ENCODE results near the gene WDR4. TPM values are rescaled to one million over a fixed set of nuclear protein-coding genes. Genes with fewer than 3 reads are reported as not detected.
"Not testable (repeated sequence)": the region's sequence is repeated elsewhere in the genome, so short reads cannot be mapped to it uniquely, and the experiment has no call there.

The WDR4 gene
- 5.0 and 8.5 TPM in 2 replicates for total RNA-seq

GRCh38 chr21:42878993-42879787, at the start of gene WDR4:
Gene WDR4, minus strand, starts transcription at chr21:42879539. Its CDS starts 44 bp downstream, at chr21:42879495.
- peak; percentile 98 to 99 for DNase-seq (ENCODE audit: low read depth in 2 of 2)

GRCh38 chr21:42927474-42928200, 48.3 kb upstream of the WDR4 start:
- not testable (repeated sequence) for DNase-seq (ENCODE audit: low read depth in 2 of 2)

- peak in 1 of 2 donors; percentile 18 for DNase-seq (ENCODE audit: low read depth in 2 of 2)
Observed at GRCh38 chr21:42925114-42925926, 46.0 kb upstream of the WDR4 start, which contains the start of gene ERVH48-1. Gene ERVH48-1, minus strand, starts transcription at chr21:42925630. Its CDS starts 6,624 bp downstream, at chr21:42919006.

DNA sequence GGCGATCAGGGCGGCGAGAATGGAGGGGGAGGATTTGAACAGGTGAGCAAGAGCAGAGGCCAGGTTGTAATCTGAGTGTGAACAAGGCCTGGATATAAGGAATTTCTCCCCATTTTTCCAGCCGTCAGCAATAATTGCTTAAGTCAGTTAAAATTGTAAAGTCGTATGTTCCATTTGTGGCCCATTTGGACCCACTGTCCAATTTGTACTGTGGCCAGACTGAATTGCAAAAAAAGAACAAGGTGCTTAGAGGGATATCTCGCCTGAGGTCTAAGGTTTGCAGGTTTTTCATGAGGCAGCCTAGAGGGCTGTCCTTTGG, 45.1 kb upstream of the WDR4 start:
- DNase-seq (ENCODE audit: low read depth in 2 of 2), result no peak

DNA sequence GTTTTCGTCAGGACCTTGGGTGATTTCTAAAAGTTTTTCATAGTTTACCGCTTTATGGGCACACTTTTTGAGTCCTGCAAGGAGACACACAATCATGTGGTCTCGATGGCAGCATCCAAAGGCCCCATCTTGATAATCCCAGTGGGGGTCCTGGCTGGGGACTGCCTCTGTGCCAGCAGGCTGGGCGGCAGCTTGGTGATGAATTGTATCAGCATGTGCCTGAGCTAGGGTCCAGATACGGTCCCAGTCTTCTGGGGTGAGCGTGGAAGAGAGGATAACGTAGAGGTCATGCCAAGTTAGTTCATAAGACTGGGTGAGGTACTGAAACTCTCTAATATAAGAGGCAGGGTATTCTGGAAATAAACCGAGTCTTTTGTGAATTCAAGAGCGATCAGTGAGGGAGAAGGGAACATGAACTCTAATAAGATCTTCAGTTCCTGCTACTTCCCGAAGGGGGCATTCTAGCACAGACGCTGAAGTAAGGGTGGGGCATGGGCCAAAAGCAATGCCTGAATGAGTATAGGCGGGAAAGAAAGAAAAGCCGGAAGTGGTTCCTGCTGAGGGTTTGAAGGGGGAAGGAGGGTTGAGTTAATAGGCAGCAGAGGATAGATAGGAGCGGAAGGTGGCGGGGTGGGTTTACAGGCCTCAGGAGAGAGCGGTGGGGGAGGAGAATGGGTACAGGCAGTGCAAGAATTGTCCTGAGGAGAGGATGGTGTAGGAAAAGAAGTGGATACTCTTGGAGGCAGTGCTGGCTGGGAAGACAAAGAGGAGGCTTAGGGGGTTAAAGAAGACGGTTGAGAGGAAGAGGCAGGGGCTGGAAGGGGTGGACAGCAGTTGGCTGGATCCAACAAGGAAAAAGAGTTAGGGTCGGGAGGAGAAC, 44.5 kb upstream of the WDR4 start:
- DNase-seq (ENCODE audit: low read depth in 2 of 2), result peak; percentile 81

DNA sequence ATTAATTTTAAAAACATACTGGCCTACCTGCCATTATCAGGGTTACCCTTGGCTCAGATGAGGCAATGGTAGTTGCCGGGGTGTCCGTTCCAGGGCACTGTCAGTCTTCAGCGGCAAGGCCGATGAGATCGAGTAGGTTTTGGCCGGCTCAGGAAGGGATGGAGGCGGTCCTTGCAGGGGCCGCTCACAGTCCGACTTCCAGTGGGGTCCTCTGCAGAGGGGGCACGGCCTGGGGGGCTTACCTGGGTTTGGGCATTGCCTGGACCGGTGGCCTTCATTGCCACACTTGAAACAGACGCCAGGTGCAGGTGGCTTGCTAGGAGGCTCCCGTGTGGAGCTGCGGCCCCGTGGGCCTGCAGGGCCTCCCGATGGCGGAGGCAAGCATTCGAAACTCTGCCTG, 43.6 kb upstream of the WDR4 start:
- DNase-seq (ENCODE audit: low read depth in 2 of 2), result no peak

GRCh38 chr21:42921927-42922326, 42.6 kb upstream of the WDR4 start:
- no peak for DNase-seq (ENCODE audit: low read depth in 2 of 2)

GRCh38 chr21:42918291-42918690, 39.0 kb upstream of the WDR4 start:
- no peak for DNase-seq (ENCODE audit: low read depth in 2 of 2)

GRCh38 chr21:42913476-42913875, 34.1 kb upstream of the WDR4 start:
- DNase-seq (ENCODE audit: low read depth in 2 of 2), result no peak

- not testable (repeated sequence) for DNase-seq (ENCODE audit: low read depth in 2 of 2)
Observed at GRCh38 chr21:42911920-42912319, 32.6 kb upstream of the WDR4 start.

DNA sequence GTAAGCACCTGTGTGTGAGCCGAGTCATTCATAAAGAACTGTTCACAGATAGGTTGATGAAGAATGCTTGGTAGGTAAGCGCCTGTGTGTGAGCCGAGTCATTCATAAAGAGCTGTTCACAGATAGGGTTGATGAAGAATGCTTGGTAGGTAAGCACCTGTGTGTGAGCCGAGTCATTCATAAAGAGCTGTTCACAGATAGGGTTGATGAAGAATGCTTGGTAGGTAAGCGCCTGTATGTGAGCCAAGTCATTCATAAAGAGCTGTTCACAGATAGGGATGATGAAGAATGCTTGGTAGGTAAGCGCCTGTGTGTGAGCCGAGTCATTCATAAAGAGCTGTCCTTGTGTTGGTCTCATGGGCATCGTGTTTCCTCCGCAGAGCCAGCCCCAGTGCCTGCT, 29.1 kb upstream of the WDR4 start:
- DNase-seq (ENCODE audit: low read depth in 2 of 2), result not testable (repeated sequence)

GRCh38 chr21:42906233-42906632, 26.9 kb upstream of the WDR4 start:
- no peak for DNase-seq (ENCODE audit: low read depth in 2 of 2)

- no peak for DNase-seq (ENCODE audit: low read depth in 2 of 2)
Observed at GRCh38 chr21:42905195-42905594, 25.9 kb upstream of the WDR4 start.

GRCh38 chr21:42903817-42904216, 24.5 kb upstream of the WDR4 start:
- no peak for DNase-seq (ENCODE audit: low read depth in 2 of 2)

DNA sequence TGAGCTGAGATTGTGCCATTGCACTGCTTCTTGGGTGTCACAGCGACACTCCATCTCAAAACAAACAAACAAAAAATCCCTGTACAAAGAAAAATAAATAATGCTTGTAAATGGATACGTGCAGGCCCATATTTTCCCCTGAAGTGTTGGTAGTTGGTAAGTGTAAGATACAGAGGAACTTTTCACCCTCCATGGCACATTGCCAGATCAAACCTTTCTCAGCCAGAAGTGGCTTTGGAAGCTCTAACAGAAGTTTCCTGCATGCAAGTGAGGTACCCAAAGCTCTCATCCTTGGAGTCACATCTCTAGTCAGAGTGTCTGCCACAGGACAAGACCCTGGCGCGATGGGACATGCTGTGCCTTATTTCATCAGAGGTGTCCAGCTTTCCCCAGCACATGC, 21.1 kb upstream of the WDR4 start:
- DNase-seq (ENCODE audit: low read depth in 2 of 2), result no peak

- peak; percentile 99 for DNase-seq (ENCODE audit: low read depth in 2 of 2)
Observed at GRCh38 chr21:42892931-42893755, 13.8 kb upstream of the WDR4 start, which contains the start of gene NDUFV3. Gene NDUFV3, plus strand, starts transcription at chr21:42893309. Its CDS starts 25 bp downstream, at chr21:42893334.

GRCh38 chr21:42892582-42892930, 13.2 kb upstream of the WDR4 start:
- DNase-seq (ENCODE audit: low read depth in 2 of 2), result no peak

DNA sequence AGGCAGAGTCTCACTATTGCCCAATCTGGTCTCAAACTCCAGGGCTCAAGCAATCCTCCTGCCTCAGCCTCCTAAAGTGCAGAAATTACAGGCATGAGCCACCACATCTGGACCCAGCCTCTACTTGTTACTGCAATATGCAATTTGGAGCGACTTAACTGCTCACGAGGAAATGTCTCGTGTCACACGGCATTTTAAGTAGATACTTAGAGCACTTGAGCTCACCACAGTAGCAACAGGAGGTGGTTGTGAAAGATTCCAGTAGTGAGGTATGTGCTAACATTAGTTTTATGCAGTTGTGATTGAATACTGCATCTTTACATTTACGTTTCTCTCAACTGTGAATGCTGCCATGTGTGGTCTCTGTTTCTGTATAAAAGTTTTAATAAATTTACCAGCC, 8.0 kb upstream of the WDR4 start:
- no peak for DNase-seq (ENCODE audit: low read depth in 2 of 2)

- DNase-seq (ENCODE audit: low read depth in 2 of 2), result no peak
Observed at GRCh38 chr21:42883921-42884320, 4.6 kb upstream of the WDR4 start.

- DNase-seq (ENCODE audit: low read depth in 2 of 2), result no peak
Observed at GRCh38 chr21:42880352-42880751, 1.0 kb upstream of the WDR4 start.

Data from lung microvascular endothelial cell (primary cell).